K562 (cell line): Measurements from ENCODE around the gene STK11. TPM values are rescaled to one million over a fixed set of nuclear protein-coding genes. Genes with fewer than 3 reads are reported as not detected.

ENCODE experiments used
- DACH1 ChIP-seq: fragments of 450-650 bp; IDR thresholded peaks from 2 replicates; pipeline ENCODE4 v1.6.1; 2018; ENCODE audit not compliant: partially characterized antibody
- ELF2 ChIP-seq: fragments of 250-450 bp; sonication (Bioruptor Pico); IDR thresholded peaks from 2 replicates; pipeline ENCODE4 v1.5.0; 2021; ENCODE audit warnings: mild to moderate bottlenecking
- JUND ChIP-seq, 2 experiments: IDR thresholded peaks; 2 replicates in 1 of 2; 3 replicates in 1 of 2; pipeline ENCODE4 v1.6.1; 2011; ENCODE audit warnings: borderline replicate concordance in 2 of 2, low read depth in 2 of 2, low read length in 2 of 2, improper control_type of control experiment in 1 of 2, missing biosample characterization in 1 of 2, missing genetic modification characterization in 1 of 2, missing genetic modification reagents in 1 of 2
- KAT8 ChIP-seq: fragments of 450-650 bp; IDR thresholded peaks from 2 replicates; pipeline ENCODE4 v1.6.1; 2016; ENCODE audit warnings: low read depth, mild to moderate bottlenecking
- KDM4B ChIP-seq, 2 experiments: fragments of 450-650 bp in 1 of 2; sonication (generic) in 1 of 2; IDR thresholded peaks; 2 replicates each; pipeline ENCODE4 v1.6.1; 2016 to 2017; ENCODE audit warnings: borderline replicate concordance in 2 of 2, antibody characterized with exemption in 1 of 2, low read depth in 1 of 2, mild to moderate bottlenecking in 1 of 2
- MITF ChIP-seq: IDR thresholded peaks from 2 replicates; pipeline ENCODE4 v1.6.1; 2014; ENCODE audit warnings: antibody characterized with exemption
- PRPF4 ChIP-seq: fragments of 200-400 bp; formaldehyde crosslinking; IDR thresholded peaks from one replicate; pipeline ENCODE4 v1.6.1; 2017; ENCODE audit warnings: low read length, low read depth, mild to moderate bottlenecking; ENCODE audit not compliant: insufficient read depth, poor library complexity, severe bottlenecking
- PTTG1 ChIP-seq: fragments of 450-650 bp; IDR thresholded peaks from 2 replicates; pipeline ENCODE4 v1.6.1; 2016; ENCODE audit warnings: low read depth, mild to moderate bottlenecking, missing genetic modification characterization, missing compliant biosample characterization
- PYGO2 ChIP-seq: fragments of 450-650 bp; IDR thresholded peaks from 2 replicates; pipeline ENCODE4 v1.6.1; 2016; ENCODE audit warnings: mild to moderate bottlenecking, missing genetic modification characterization, moderate library complexity, missing compliant biosample characterization
- SRSF9 ChIP-seq: fragments of 200-400 bp; formaldehyde crosslinking; IDR thresholded peaks from 2 replicates; pipeline ENCODE4 v1.6.1; 2017; ENCODE audit warnings: low read depth, low read length, borderline replicate concordance
- TBL1XR1 ChIP-seq, 2 experiments: IDR thresholded peaks; 2 replicates each; pipeline ENCODE4 v1.6.1; 2012; ENCODE audit warnings: improper control_type of control experiment in 2 of 2, low read length in 2 of 2, mild to moderate bottlenecking in 1 of 2
- ZHX1 ChIP-seq: fragments of 150-350 bp; conservative IDR thresholded peaks from 2 replicates; pipeline ENCODE4 v1.6.1; 2014; ENCODE audit warnings: low read length
- ZKSCAN3 ChIP-seq: fragments of 250-450 bp; sonication (Bioruptor Pico); IDR thresholded peaks from 2 replicates; pipeline ENCODE4 v1.4.0; 2020
- ZNF165 ChIP-seq: fragments of 250-450 bp; sonication (Bioruptor Pico); IDR thresholded peaks from 2 replicates; pipeline ENCODE4 v1.4.0; 2020; ENCODE audit warnings: borderline replicate concordance
- ZNF586 ChIP-seq: fragments of 450-650 bp; formaldehyde crosslinking; conservative IDR thresholded peaks from 2 replicates; pipeline ENCODE4 v1.4.0; 2020; ENCODE audit warnings: mild to moderate bottlenecking, moderate library complexity
- ZNF589 ChIP-seq: fragments of 200-800 bp; sonication (Bioruptor generic); IDR thresholded peaks from 2 replicates; pipeline ENCODE4 v1.6.1; 2016; ENCODE audit warnings: low read depth, missing genetic modification characterization, missing compliant biosample characterization
- polyA plus RNA-seq, 8 experiments: library from polyadenylated mRNA; depleted of rRNA in 4 of 8; stranded (reverse) in 5 of 8; unstranded in 3 of 8; fragments of >200 nt; fragmentation: Nextera tagmentation in 2 of 8; fragmentation: Illumina TruSeq in 1 of 8; extraction: Ambion mirVana in 2 of 8; extraction: Trizol in 1 of 8; gene quantifications; 2 replicates each; pipeline versions ENCODE4 v1.2.1 to v1.2.3, GENCODE V29; 2011 to 2014; ENCODE audit warnings: inconsistent platforms in 1 of 8, missing spikeins in 1 of 8
- total RNA-seq, 7 experiments: library from RNA; depleted of rRNA in 6 of 7; stranded (reverse); fragments of >200 nt in 6 of 7; fragmentation: Illumina TruSeq in 2 of 7; extraction: Trizol in 2 of 7; gene quantifications; 2 replicates each; pipeline versions ENCODE4 v1.2.1 to v1.2.3, GENCODE V29; 2011 to 2021; ENCODE audit warnings: low replicate concordance in 1 of 7

STK11 gene
- total and polyA plus RNA-seq, 9 of the 15 experiments (the other 6 are each of a cell fraction or from before 2014, with no cell fraction given) = 0.15 to 96.5 (median 31.7) TPM

GRCh38 chr19:1272423-1273262 lies 67.1 kb downstream of the STK11 start (continued):
- TF ChIP-seq ELF2 (CRISPR knock-in tag) (no peak), KDM4B (IDR thresholded peaks at IDR 0.05; ENCODE audit: borderline replicate concordance in 2 of 2, low read depth in 1 of 2) (no peak), ZNF589 (no peak), TBL1XR1 (IDR thresholded peaks at IDR 0.05; ENCODE audit: low read length in 2 of 2) (peak; percentile 28 to 49; a peak in 1 of 4 replicates), PYGO2 (tag) (no peak), ZNF165 (CRISPR knock-in tag) (no peak), PTTG1 (tag) (no peak), MITF (no peak), DACH1 (no peak), PRPF4 (no peak), JUND (IDR thresholded peaks at IDR 0.05; ENCODE audit: borderline replicate concordance, low read depth, low read length) (no peak), JUND (tag; IDR thresholded peaks at IDR 0.05; ENCODE audit: borderline replicate concordance, low read depth, low read length) (0 out of 3 replicates have a peak, but pooled peaks have one; percentile 14), KAT8 (no peak), ZKSCAN3 (no peak), SRSF9 (no peak), ZNF586 (no peak), ZHX1 (no peak)
- TF ChIP-seq, all 486 proteins: peak for 16
